ENCODE data around the gene APC2. TPM values are rescaled to one million over a fixed set of nuclear protein-coding genes. Genes with fewer than 3 reads are reported as not detected.

The APC2 gene
- total and polyA plus RNA-seq, 4 donors, result 46.3 to 190 (median 125) TPM

GRCh38 chr19:1455336-1456120 is 5.6 kb downstream of the APC2 start:
- 52% methylated on average over 42 of the region's 42 CpGs for WGBS (ENCODE audit: insufficient coverage)
- Histone ChIP-seq H3K27ac (ENCODE audit: low read depth, low read length) (peak overlapping the region; percentile 33), H3K4me3 (ENCODE audit: low read depth, low read length) (no peak overlapping the region), H3K9me3 (ENCODE audit: control insufficient read depth, insufficient read depth, low read length) (no peaks in the 10 kb centered on the region), H3K36me3 (ENCODE audit: control insufficient read depth, insufficient read depth, low read length) (peaks cover 89% of the 10 kb centered on the region), H3K4me1 (ENCODE audit: control insufficient read depth, insufficient read depth, low read length) (peaks cover 72% of the 10 kb centered on the region), H3K27me3 (ENCODE audit: control insufficient read depth, insufficient read depth, low read length) (no peaks in the 10 kb centered on the region)
- DNase-seq (ENCODE audit: low read depth in 4 of 6, low spot score in 6 of 6), result peak in 2 of 6 donors; percentile 66 to 74

- peaks cover 64% of the 10 kb centered on the region for H3K4me1 ChIP-seq (ENCODE audit: control insufficient read depth, insufficient read depth, low read length)
These were observed 6.4 kb downstream of the APC2 start for GRCh38 chr19:1456121-1456900.

GRCh38 chr19:1457031-1457739 is 7.3 kb downstream of the APC2 start:
- WGBS (ENCODE audit: insufficient coverage), result 57% methylated on average over 48 of the region's 48 CpGs
- Histone ChIP-seq H3K27me3 (ENCODE audit: control insufficient read depth, insufficient read depth, low read length) (no peaks in the 10 kb centered on the region), H3K27ac (ENCODE audit: low read depth, low read length) (peak overlapping the region; percentile 25), H3K4me1 (ENCODE audit: control insufficient read depth, insufficient read depth, low read length) (peaks cover 56% of the 10 kb centered on the region), H3K36me3 (ENCODE audit: control insufficient read depth, insufficient read depth, low read length) (peaks cover 100% of the 10 kb centered on the region), H3K9me3 (ENCODE audit: control insufficient read depth, insufficient read depth, low read length) (no peaks in the 10 kb centered on the region), H3K4me3 (ENCODE audit: low read depth, low read length) (no peak overlapping the region)
- no peak for DNase-seq (ENCODE audit: low read depth in 4 of 6, low spot score in 6 of 6)

More at GRCh38 chr19:1456121-1456900, 6.4 kb downstream of the APC2 start:
- peaks cover 97% of the 10 kb centered on the region for H3K36me3 ChIP-seq (ENCODE audit: control insufficient read depth, insufficient read depth, low read length)
- DNase-seq (ENCODE audit: low read depth in 4 of 6, low spot score in 6 of 6), result no peak
- no peaks in the 10 kb centered on the region for H3K27me3 ChIP-seq (ENCODE audit: control insufficient read depth, insufficient read depth, low read length)
- 67% methylated on average over 33 of the region's 43 CpGs for WGBS (ENCODE audit: insufficient coverage)
- H3K27ac ChIP-seq (ENCODE audit: low read depth, low read length), result no peak overlapping the region
- no peaks in the 10 kb centered on the region for H3K9me3 ChIP-seq (ENCODE audit: control insufficient read depth, insufficient read depth, low read length)
- no peak overlapping the region for H3K4me3 ChIP-seq (ENCODE audit: low read depth, low read length)

- no peaks in the 10 kb centered on the region for H3K27me3 ChIP-seq (ENCODE audit: control insufficient read depth, insufficient read depth, low read length)
- H3K4me3 ChIP-seq (ENCODE audit: low read depth, low read length), result no peak overlapping the region
- no peak overlapping the region for H3K27ac ChIP-seq (ENCODE audit: low read depth, low read length)
- no peak for DNase-seq (ENCODE audit: low read depth in 4 of 6, low spot score in 6 of 6)
- H3K36me3 ChIP-seq (ENCODE audit: control insufficient read depth, insufficient read depth, low read length), result peaks cover 98% of the 10 kb centered on the region
- 92% methylated on average over 14 of the region's 16 CpGs for WGBS (ENCODE audit: insufficient coverage)
- peaks cover 48% of the 10 kb centered on the region for H3K4me1 ChIP-seq (ENCODE audit: control insufficient read depth, insufficient read depth, low read length)
- no peaks in the 10 kb centered on the region for H3K9me3 ChIP-seq (ENCODE audit: control insufficient read depth, insufficient read depth, low read length)
These were observed 8.0 kb downstream of the APC2 start for GRCh38 chr19:1457892-1458291.

GRCh38 chr19:1459479-1459878 is 9.6 kb downstream of the APC2 start:
- H3K27ac ChIP-seq (ENCODE audit: low read depth, low read length), result no peak overlapping the region
- WGBS (ENCODE audit: insufficient coverage), result 95% methylated on average over 2 of the region's 9 CpGs
- peaks cover 33% of the 10 kb centered on the region for H3K4me1 ChIP-seq (ENCODE audit: control insufficient read depth, insufficient read depth, low read length)
- no peaks in the 10 kb centered on the region for H3K9me3 ChIP-seq (ENCODE audit: control insufficient read depth, insufficient read depth, low read length)
- DNase-seq (ENCODE audit: low read depth in 4 of 6, low spot score in 6 of 6), result no peak
- H3K36me3 ChIP-seq (ENCODE audit: control insufficient read depth, insufficient read depth, low read length), result peaks cover 90% of the 10 kb centered on the region
- H3K27me3 ChIP-seq (ENCODE audit: control insufficient read depth, insufficient read depth, low read length), result no peaks in the 10 kb centered on the region
- H3K4me3 ChIP-seq (ENCODE audit: low read depth, low read length), result no peak overlapping the region

- 94% methylated on average over 35 of the region's 36 CpGs for WGBS (ENCODE audit: insufficient coverage)
- Histone ChIP-seq H3K4me3 (ENCODE audit: low read depth, low read length) (no peak overlapping the region), H3K4me1 (ENCODE audit: control insufficient read depth, insufficient read depth, low read length) (peaks cover 24% of the 10 kb centered on the region), H3K36me3 (ENCODE audit: control insufficient read depth, insufficient read depth, low read length) (peaks cover 90% of the 10 kb centered on the region), H3K9me3 (ENCODE audit: control insufficient read depth, insufficient read depth, low read length) (no peaks in the 10 kb centered on the region), H3K27ac (ENCODE audit: low read depth, low read length) (no peak overlapping the region), H3K27me3 (ENCODE audit: control insufficient read depth, insufficient read depth, low read length) (no peaks in the 10 kb centered on the region)
- no peak for DNase-seq (ENCODE audit: low read depth in 4 of 6, low spot score in 6 of 6)
These were observed 10.4 kb downstream of the APC2 start for GRCh38 chr19:1460033-1460995.

GRCh38 chr19:1461862-1462261 is 11.9 kb downstream of the APC2 start:
- H3K27me3 ChIP-seq (ENCODE audit: control insufficient read depth, insufficient read depth, low read length), result peaks cover 2% of the 10 kb centered on the region
- H3K27ac ChIP-seq (ENCODE audit: low read depth, low read length), result no peak overlapping the region
- 91% methylated on average over 18 of the region's 24 CpGs for WGBS (ENCODE audit: insufficient coverage)
- H3K4me1 ChIP-seq (ENCODE audit: control insufficient read depth, insufficient read depth, low read length), result peaks cover 18% of the 10 kb centered on the region
- no peak for DNase-seq (ENCODE audit: low read depth in 4 of 6, low spot score in 6 of 6)
- H3K4me3 ChIP-seq (ENCODE audit: low read depth, low read length), result no peak overlapping the region
- no peaks in the 10 kb centered on the region for H3K9me3 ChIP-seq (ENCODE audit: control insufficient read depth, insufficient read depth, low read length)
- peaks cover 90% of the 10 kb centered on the region for H3K36me3 ChIP-seq (ENCODE audit: control insufficient read depth, insufficient read depth, low read length)

- Histone ChIP-seq H3K9me3 (ENCODE audit: control insufficient read depth, insufficient read depth, low read length) (no peaks in the 10 kb centered on the region), H3K27me3 (ENCODE audit: control insufficient read depth, insufficient read depth, low read length) (peaks cover 10% of the 10 kb centered on the region), H3K4me1 (ENCODE audit: control insufficient read depth, insufficient read depth, low read length) (peaks cover 24% of the 10 kb centered on the region), H3K27ac (ENCODE audit: low read depth, low read length) (no peak overlapping the region), H3K36me3 (ENCODE audit: control insufficient read depth, insufficient read depth, low read length) (peaks cover 84% of the 10 kb centered on the region), H3K4me3 (ENCODE audit: low read depth, low read length) (no peak overlapping the region)
- WGBS (ENCODE audit: insufficient coverage), result 58% methylated on average over 83 of the region's 83 CpGs
- DNase-seq (ENCODE audit: low read depth in 4 of 6, low spot score in 6 of 6), result peak in 2 of 6 donors; percentile 41 to 47
These were observed 15.5 kb downstream of the APC2 start for GRCh38 chr19:1465191-1466016.
